GM12891 (cell line): Measurements from ENCODE around the gene CRK.

ENCODE experiments used
- DNase-seq: peaks from one replicate; pipeline ENCODE4 v3.0.0; 2011; ENCODE audit warnings: low spot score; ENCODE audit not compliant: insufficient read length
- FAIRE-seq: peaks from 2 replicates; lab custom pipeline; 2011; peaks lifted over from hg19 to GRCh38; lab: Jason Lieb, UNC
- PAX5 ChIP-seq: IDR thresholded peaks from 2 replicates; pipeline ENCODE4 v1.6.1; 2011; ENCODE audit warnings: low read length, moderate library complexity, mild to moderate bottlenecking; ENCODE audit not compliant: insufficient read depth, severe bottlenecking
- POLR2A ChIP-seq: IDR thresholded peaks from 2 replicates; pipeline ENCODE4 v1.6.1; 2011; ENCODE audit warnings: low read depth, low read length, control low read depth
- POLR2AphosphoS5 ChIP-seq: IDR thresholded peaks from 2 replicates; pipeline ENCODE4 v1.6.1; 2011; ENCODE audit warnings: low read depth, low read length, control low read depth
- POU2F2 ChIP-seq: IDR thresholded peaks from 2 replicates; pipeline ENCODE4 v1.6.1; 2011; ENCODE audit warnings: low read depth, mild to moderate bottlenecking, control low read depth, low read length, moderate library complexity
- SPI1 ChIP-seq: IDR thresholded peaks from 2 replicates; pipeline ENCODE4 v1.6.1; 2011; ENCODE audit warnings: low read depth, low read length, control low read depth
- TAF1 ChIP-seq: IDR thresholded peaks from 2 replicates; pipeline ENCODE4 v1.6.1; 2011; ENCODE audit warnings: low read depth, low read length, control low read depth

Gene CRK

DNA sequence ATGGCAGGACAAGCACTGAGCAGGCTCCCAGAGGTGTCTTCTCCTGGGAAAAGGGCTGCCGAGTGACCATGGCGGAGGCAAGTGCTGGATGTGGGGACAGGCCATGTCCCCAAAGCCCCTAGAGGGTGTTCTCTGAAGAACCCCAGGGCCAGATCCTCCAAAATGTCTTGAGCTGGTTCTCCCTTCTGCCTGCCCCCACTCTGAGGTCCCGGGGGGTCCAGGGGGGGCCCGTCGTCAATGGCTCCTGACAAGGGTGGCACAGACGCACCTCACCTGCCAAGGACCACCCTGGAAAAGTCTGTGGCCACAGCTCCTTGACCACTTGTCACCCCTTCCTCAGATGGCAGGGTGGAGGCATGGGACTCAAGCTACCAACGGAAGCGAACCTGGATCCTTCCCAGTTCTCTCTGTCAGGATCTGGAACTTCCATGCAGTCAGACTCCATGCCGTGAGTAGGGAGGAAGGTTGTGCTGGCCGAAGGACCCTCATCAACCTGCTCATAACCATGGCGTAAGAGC is 38.8 kb upstream of the CRK start:
- no peak for FAIRE-seq
- DNase-seq, result no peak
- TF ChIP-seq POLR2A, result no peak
- no peak for TF ChIP-seq PAX5
- no peak for TF ChIP-seq TAF1

DNA sequence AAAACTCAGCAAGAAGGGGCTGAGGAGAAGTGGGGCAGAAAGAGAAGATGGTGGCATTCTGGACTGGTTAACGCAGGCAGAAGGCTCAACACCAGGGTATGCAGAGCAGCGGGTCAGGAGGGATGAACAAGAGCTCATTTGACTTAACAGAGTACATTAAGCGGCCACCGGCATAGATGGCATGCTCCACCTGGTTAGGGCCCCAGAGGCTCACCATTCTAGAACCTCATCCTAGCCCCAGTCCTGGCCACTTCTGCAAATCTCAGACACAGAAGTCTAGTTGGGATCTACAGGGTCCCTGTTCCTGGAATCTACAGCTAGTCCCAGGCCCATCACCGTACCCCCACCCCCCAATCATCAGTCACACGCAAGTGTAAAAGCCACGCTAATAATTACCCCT is 38.2 kb upstream of the CRK start:
- TF ChIP-seq SPI1 (no peak), POU2F2 (no peak), TAF1 (no peak)
- FAIRE-seq (no peak), DNase-seq (no peak)

DNA sequence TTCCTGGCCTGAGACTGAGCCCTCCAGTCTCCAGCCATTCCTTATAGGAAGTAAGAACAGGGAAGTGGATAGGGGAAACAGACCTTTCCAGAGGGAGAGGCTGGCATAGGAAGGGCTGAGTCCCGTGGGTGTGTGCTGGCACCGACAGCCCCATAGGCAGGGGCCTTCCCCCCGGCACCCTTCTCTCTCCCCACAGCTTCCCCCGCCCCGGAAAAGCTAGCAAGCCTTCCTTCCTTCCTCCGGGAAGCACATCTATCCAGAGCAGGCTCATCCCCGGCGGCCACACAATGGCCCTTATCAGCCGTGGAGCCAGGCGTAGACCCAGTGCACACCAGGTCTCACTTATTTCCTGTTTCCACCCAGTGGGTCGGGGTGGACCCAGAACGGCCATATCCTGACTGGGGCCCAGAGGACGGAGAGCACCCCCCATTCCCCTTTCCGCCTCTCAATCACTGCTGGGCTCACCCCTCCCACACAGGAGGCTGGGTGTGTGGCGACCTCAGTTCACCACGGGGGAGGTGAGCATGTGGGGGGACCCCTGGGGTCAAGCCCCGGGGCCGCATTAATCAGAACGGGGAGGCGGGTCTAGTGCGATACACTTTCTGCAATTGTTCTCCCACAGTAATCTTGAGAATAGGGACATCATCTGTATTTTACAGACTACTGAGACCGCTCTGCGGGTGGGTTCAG is 37.4 kb upstream of the CRK start:
- no peak for DNase-seq
- no peak for TF ChIP-seq SPI1
- TF ChIP-seq TAF1, result no peak
- no peak for TF ChIP-seq POU2F2
- TF ChIP-seq PAX5, result no peak
- TF ChIP-seq POLR2A, result no peak
- TF ChIP-seq POLR2AphosphoS5, result no peak
- no peak for FAIRE-seq

GRCh38 chr17:1492249-1493206 is 36.5 kb upstream of the CRK start, which contains the start of gene MYO1C:
Gene MYO1C, minus strand, starts transcription at chr17:1492686. Its CDS starts 199 bp downstream, at chr17:1492487.
- no peak for DNase-seq
- FAIRE-seq, result no peak
- no peak for TF ChIP-seq POLR2AphosphoS5
- no peak for TF ChIP-seq SPI1

- FAIRE-seq, result peak; percentile 86
- peak; percentile 92 for DNase-seq
- TF ChIP-seq SPI1, result no peak
- TF ChIP-seq TAF1, result no peak
- no peak for TF ChIP-seq PAX5
- no peak for TF ChIP-seq POLR2AphosphoS5
- TF ChIP-seq POLR2A, result no peak
- TF ChIP-seq POU2F2, result no peak
Measured at GRCh38 chr17:1491443-1492248, 35.6 kb upstream of the CRK start.

GRCh38 chr17:1490643-1491442 is 34.8 kb upstream of the CRK start:
- DNase-seq (peak; percentile 93), FAIRE-seq (peak; percentile 86)
- TF ChIP-seq PAX5 (no peak), SPI1 (no peak), POU2F2 (no peak), POLR2A (peak; percentile 36; the same call in 1 of the 2 replicates), TAF1 (no peak), POLR2AphosphoS5 (0 out of 2 replicates have a peak, but pooled peaks have one; percentile 20)

DNA sequence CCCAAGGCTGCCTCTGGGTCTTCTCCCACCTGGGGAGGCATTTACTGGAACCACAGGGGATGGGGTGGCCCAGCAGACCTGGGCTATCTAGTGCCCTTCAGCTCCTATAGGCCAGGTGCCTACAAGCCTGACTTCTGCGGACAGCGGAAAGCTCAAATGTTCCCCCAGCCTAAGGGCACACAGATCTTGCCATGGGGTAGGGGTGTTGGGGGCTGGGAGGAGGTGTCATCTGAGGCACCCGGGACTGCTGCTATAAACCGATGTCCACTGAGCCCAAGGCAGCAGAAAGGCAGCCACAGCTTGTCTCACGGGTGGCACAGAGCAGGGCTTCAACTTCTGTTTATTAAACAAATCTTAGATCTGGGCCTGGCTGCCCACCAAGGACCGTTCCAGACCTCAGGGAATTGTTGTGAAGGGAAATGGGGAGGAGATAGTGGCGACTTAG is 32.8 kb upstream of the CRK start:
- FAIRE-seq, result no peak
- no peak for DNase-seq
- TF ChIP-seq POU2F2 (no peak), PAX5 (no peak)

GRCh38 chr17:1487939-1488825 is 32.1 kb upstream of the CRK start:
- FAIRE-seq (peak; percentile 94), DNase-seq (peak; percentile 70)
- no peak for TF ChIP-seq POLR2A
- no peak for TF ChIP-seq PAX5
- no peak for TF ChIP-seq POLR2AphosphoS5
- TF ChIP-seq SPI1, result no peak
- no peak for TF ChIP-seq TAF1
- TF ChIP-seq POU2F2, result no peak
